GM19438 (cell line): ENCODE measurements around the gene FRMPD3.
"Not testable (repeated sequence)": the region's sequence is repeated elsewhere in the genome, so short reads cannot be mapped to it uniquely, and the experiment has no call there.

Experiments
- ATAC-seq: cut with Tn5 transposase; IDR thresholded peaks from one replicate; pipeline ENCODE4 v1.9.1; 2021; ENCODE audit warnings: low read depth; ENCODE audit not compliant: unreplicated experiment

Gene FRMPD3

DNA sequence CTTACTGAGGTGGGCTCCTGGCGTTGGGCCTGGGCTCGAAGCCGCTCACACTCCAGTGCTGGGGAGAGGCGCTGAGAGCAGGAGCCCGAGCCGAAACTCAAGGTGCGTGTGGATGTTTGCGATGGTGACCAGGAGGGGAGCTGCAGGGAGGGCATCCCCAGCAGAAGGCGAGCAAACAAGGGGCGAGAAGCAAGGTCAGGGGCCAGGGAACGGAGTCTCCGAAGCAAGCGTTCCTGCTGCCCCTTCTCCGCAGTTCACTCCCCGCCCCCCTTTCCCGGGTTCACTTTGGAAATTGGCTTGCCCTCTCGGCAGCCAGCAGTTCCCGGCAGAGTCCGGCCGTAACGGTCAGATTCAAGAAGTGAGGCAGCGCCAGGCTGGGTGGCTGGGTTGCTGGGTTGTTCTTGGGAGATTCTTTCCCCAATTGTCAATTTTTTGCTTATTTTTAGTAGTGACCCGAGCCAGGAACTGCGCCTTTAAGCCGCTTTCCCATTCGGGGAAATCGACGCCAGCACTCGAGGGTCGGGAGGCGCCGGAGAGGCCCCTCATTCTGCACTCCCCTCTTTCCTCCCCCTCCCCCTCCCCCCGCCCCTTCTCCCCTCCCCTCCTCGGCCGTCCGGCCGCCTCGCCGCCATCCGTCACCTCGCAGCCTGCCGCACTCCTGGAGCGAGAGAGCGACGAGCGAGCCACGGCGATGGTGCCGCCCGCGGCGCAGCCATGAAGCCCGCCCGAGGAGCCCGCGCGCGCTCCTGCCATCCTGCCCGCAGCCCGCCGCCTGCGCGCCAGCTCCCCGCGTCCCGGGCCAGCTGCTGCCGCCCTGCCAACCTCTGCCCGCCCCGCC, at the start of gene FRMPD3:
FRMPD3 (plus strand) TSS at position 655 of the 838 bp plus-strand sequence. CDS start 76,937 bp downstream, outside the sequence.
- ATAC-seq = no peak

DNA sequence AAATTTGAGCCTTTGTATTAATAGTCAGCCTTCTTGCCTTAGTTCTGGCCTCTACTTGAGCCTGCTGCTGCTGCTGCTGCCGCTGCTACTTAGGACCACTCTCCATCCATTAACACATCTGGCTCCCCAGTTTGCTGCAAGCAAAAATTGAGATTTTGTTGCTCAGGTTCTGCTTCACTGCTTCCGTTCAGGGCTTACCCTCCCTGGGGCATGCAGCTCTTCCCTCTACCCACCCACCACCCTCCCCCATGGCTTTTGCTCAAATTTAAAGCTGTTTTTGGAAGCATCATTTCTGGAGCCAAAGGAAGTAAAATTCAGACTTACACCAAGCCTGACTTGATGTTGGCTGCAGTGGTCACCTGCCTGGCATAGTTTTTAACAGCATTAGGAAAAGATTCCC, 28.9 kb upstream of the FRMPD3 start:
- ATAC-seq = no peak

- ATAC-seq = no peak
These were observed 28.1 kb upstream of the FRMPD3 start for GRCh38 chrX:107421337-107421861.

DNA sequence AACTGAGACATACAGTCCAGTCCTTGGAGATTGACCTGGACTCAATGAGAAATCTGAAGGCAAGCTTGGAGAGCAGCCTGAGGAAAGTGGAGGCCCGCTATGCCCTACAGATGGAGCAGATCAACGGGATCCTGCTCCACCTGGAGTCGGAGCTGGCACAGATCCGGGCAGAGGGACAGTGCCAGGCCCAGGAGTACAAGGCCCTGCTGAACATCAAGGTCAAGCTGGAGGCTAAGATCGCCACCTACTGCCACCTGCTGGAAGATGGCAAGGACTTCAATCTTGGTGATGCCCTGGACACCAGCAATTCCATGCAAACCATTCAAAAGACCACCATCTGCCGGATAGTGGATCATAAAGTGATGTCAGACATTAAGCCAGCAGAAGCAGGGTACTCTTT, 20.4 kb upstream of the FRMPD3 start:
- no peak for ATAC-seq

DNA sequence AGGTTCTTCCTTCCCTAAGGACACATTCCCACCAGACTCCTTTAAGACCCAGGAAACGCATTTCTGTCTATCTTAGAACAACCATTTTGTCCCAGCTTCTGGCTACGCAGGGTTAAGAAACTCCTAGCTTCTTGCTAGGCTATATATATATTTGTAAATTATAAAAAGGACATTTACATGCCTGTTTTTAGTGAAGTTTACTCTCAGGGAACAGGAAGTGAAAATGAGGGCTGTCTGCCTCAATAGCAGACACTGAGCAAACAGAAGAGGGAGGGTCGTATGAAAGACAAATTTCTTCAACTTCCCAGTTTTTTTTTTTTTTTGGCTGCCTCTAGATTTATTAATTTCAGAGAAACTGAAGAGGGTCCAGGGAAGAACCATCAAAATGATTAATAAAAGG, 9.3 kb upstream of the FRMPD3 start:
- ATAC-seq = no peak

- ATAC-seq = no peak
These were observed 8.8 kb upstream of the FRMPD3 start for GRCh38 chrX:107440692-107441091.

- no peak for ATAC-seq
These were observed 6.4 kb upstream of the FRMPD3 start for GRCh38 chrX:107442914-107443527.

GRCh38 chrX:107445146-107445545, 4.3 kb upstream of the FRMPD3 start:
- no peak for ATAC-seq

DNA sequence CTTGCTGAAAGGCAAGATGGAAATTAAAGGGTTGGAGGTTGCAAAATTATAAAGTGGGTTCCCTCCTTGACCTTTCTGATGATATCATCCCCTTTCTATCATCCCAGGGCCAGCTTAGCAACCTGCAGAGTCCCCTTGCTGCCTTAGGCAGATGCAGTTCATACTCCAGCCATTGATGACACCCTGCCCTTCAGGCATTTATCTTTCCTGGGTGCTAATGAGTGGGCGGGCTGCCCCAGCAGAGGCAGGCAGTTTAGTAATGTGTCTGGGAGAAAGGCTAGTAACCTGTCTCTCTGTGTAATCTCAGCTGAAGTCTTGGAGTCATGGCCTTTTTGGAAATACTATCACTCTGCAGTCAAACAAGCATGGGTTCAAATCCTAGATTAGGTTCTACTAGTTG, 3.8 kb upstream of the FRMPD3 start:
- ATAC-seq = no peak

GRCh38 chrX:107447642-107448041, 1.8 kb upstream of the FRMPD3 start:
- ATAC-seq = no peak

DNA sequence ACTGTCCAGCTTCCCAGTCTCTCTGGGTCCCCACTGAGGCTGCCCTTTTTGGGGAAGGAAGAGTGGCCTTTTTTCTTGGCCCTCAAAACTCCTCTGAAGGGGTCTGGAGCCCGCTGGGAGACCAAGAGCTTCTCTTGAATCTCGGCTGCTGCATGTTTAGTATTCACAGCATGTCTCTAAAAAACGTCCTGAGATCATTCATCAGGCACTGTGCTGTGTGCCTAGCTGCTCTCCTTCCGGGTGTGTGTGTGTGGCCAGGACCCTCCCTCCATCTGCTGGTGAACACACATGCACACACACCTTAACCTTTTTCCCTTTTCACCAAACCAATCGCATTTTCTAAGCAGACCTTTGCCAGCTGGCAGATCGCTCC, 841 bp upstream of the FRMPD3 start:
- ATAC-seq = no peak

DNA sequence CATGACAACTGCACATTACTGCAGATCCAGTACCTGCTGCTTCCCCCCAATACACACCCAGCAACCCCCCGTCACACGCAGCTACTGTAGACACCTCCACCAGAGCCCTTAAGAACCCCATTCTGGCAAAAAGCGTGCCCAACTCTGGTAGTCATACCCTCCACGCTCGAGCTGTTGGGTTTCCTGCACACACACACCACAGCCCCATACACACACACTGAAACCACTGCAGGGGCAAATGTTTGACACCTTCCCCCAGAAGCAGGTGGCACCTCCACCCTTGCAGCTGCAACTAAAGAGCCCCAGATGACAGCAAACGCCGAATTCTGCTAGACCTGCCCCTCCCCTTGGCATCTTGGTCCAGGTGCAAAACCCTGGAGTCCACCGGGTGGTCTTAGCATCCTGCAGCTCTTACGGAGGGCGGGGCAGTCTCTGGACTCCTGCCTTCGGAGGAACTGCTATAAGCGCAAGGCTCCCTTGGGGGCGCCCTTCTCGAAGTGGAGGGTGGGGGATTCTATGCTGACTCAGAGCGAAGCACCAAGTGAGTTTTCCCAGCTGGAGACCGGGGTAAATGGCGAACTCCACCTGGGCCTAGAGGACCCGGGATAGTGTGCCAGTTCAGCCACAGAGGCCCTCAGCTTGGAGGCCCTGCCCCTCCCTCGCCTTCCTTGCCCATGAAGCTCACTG, 1.5 kb downstream of the FRMPD3 start:
- no peak for ATAC-seq

DNA sequence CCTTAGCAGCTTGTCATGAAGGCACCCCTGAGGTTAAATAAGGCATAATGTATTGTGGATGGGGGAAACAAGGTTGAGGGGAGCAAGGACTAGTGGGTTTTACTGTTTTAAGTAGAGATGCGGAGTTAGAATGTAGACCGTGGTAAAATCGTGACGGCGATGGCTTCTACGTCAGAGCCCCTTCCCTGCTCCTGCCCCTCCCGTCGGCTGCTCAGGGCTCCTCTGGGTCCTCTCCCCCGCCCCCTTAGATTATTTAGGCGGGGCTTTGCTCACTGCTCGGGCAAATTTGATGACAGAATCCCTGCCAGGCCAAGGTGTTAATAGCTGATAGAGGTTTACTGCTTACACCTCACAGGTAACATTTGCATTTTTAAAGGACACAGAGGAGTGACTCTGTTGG, 2.3 kb downstream of the FRMPD3 start:
- ATAC-seq = no peak

GRCh38 chrX:107452581-107452980, 3.1 kb downstream of the FRMPD3 start:
- no peak for ATAC-seq

- no peak for ATAC-seq
These were observed 4.8 kb downstream of the FRMPD3 start for GRCh38 chrX:107454302-107454701.

DNA sequence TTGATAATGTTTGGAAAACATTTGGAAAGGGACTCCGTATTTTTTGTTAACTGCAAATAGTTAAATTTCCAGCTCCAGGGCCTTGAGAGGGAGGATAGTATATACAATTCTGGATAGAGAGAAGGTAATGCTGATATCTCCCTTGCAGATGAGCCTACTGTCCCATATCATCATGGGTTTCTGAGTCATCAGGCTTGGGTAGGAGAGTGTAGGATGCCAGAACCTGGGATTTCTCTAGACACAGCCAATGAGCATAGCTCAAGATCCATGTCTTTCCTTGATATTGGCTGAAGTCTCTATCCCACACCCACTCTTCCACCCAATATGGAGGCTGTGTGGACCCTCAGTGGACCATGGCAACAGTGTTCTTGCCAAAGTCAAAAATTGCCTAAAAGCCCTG, 7.8 kb downstream of the FRMPD3 start:
- ATAC-seq = no peak

DNA sequence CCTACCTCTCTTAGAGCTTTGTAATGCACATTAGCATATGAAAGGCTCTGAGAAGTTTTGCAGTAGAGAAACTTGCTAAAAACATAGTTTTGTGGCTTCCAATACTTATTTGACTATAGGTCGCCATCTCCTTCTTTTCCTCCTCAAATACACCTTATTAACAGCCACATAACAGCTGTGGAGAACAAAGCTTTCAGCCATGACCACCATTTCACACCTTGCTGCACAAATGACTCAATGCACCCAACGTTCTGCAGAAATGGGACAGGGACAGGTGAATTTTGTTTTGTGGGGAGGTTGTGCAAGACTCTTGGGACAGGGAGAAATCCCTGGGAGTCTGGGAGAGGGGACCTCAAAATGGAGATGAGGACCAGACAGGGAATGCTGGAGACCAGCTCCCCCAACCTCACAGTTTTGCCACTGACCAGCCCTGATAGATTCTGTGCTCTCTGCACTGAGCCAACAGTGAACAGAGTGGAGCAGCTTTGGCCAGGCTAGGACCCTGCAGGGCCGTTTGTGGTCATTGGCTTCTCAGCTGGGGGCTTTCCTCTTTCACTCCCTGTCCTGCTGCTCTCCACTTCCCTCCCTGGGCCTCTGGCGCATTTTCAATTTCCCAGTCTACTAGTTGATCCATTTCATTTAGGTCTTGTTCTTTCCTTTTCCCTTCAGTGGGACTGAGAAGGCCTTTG, 16.6 kb downstream of the FRMPD3 start:
- peak; percentile 89 for ATAC-seq

DNA sequence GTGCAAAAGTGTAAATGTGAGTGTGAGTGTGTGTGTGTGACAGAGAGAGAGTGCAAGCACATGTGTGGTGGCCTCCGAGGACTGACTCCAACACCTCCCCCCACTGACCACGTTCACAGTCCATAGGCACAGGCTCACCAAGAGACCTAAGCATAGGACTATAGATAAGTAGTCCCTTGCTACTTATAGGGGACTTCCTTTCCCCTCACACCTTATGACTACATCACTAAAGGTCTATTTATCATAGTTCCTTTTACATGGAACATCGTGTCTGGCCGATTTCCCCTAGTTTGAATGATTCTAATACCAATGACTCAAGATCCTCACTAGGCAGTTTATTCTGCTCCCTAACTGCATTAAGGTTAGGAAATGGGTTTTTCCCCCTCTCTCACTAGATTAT, 17.8 kb downstream of the FRMPD3 start:
- ATAC-seq = no peak

- ATAC-seq = no peak
These were observed 20.7 kb downstream of the FRMPD3 start for GRCh38 chrX:107470198-107470597.

- no peak for ATAC-seq
These were observed 21.5 kb downstream of the FRMPD3 start for GRCh38 chrX:107470971-107471370.

GRCh38 chrX:107471420-107471819, 22.0 kb downstream of the FRMPD3 start:
- ATAC-seq = not testable (repeated sequence)
